ENCODE data around the gene RAPH1. TPM values are rescaled to one million over a fixed set of nuclear protein-coding genes. Genes with fewer than 3 reads are reported as not detected.
"Not testable (repeated sequence)": the region's sequence is repeated elsewhere in the genome, so short reads cannot be mapped to it uniquely, and the experiment has no call there.

The RAPH1 gene
- total and polyA plus RNA-seq, 9 of the 15 experiments (the other 6 are each of a cell fraction or from before 2014, with no cell fraction given), result 0.07 to 0.71 (median 0.27) TPM

GRCh38 chr2:203431391-203432185 lies 103.5 kb downstream of the RAPH1 start (continued):
- no peak for TF ChIP-seq CTCFL (IDR thresholded peaks at IDR 0.05; ENCODE audit: borderline replicate concordance, insufficient read depth, low read depth, low read length, poor library complexity, severe bottlenecking)
- TF ChIP-seq PTTG1 (tag; IDR thresholded peaks at IDR 0.05; ENCODE audit: low read depth), result no peak
- TF ChIP-seq ZNF232 (CRISPR knock-in tag; IDR thresholded peaks at IDR 0.05), result no peak

GRCh38 chr2:203429643-203430042 lies 105.5 kb downstream of the RAPH1 start:
- H3K9me3 ChIP-seq (replicated peaks; ENCODE audit: control insufficient read depth, insufficient read depth, low read depth, low read length); FAIRE-seq; ATAC-seq: not testable (repeated sequence)

More at GRCh38 chr2:203429643-203430042, 105.5 kb downstream of the RAPH1 start:
- 74% methylated on average over 2 of the region's 4 CpGs for WGBS (ENCODE audit: insufficient coverage, low coverage, missing lambda C conversion rate)
- H4K20me1 ChIP-seq (replicated peaks; ENCODE audit: control insufficient read depth, insufficient read depth, low read length); H3K27me3 ChIP-seq (ENCODE audit: control insufficient read depth in 2 of 2, insufficient read depth in 2 of 2, low read length in 2 of 2); H2AFZ ChIP-seq (ENCODE audit: low read depth, low read length); DNase-seq (ENCODE audit: extremely low read depth in 1 of 4, low spot score in 3 of 4); H3K79me2 ChIP-seq (ENCODE audit: control insufficient read depth, insufficient read depth, low read length); CTCF ChIA-PET (ENCODE audit: low intra/inter-chr PET ratio); H3K4me3 ChIP-seq; in situ Hi-C loops (cut with MboI); POLR2A ChIA-PET; H3K9me1 ChIP-seq (ENCODE audit: control insufficient read depth, insufficient read depth, low read length); BruUV-seq (replicated peaks); H3K27ac ChIP-seq (ENCODE audit: extremely low read depth, low read depth, low read length); H3K9ac ChIP-seq (ENCODE audit: insufficient read depth in 1 of 2, low read depth in 2 of 2, low read length in 2 of 2); H3K4me2 ChIP-seq (ENCODE audit: insufficient read depth, low read length); intact Hi-C loops (cut with micrococcal nuclease); H3K4me1 ChIP-seq (replicated peaks in 1 of 2; ENCODE audit: control insufficient read depth in 2 of 2, insufficient read depth in 2 of 2, low read length in 2 of 2); H3K36me3 ChIP-seq (ENCODE audit: control insufficient read depth, insufficient read depth, low read length): not testable (repeated sequence)

All from K562 (cell line).